DMS79 treated with DMSO at 0.1 percent for 48 hours (cell line): Measurements from ENCODE around the gene SMIM28.
"Not testable (repeated sequence)": the region's sequence is repeated elsewhere in the genome, so short reads cannot be mapped to it uniquely, and the experiment has no call there.

Source experiments
- DNase-seq: peaks from one replicate; lab custom pipeline; 2025; lab: John Stamatoyannopoulos, UW

The SMIM28 gene

GRCh38 chr6:138377844-138378243 lies at the start of gene SMIM28:
SMIM28 (plus strand) TSS chr6:138377905; CDS start chr6:138378073, 168 bp downstream.
- DNase-seq: peak; percentile 88

- no peak for DNase-seq
Measured at GRCh38 chr6:138328210-138328609, 49.5 kb upstream of the SMIM28 start.

GRCh38 chr6:138330763-138331162 lies 46.9 kb upstream of the SMIM28 start:
- no peak for DNase-seq

GRCh38 chr6:138331444-138331843 lies 46.3 kb upstream of the SMIM28 start:
- no peak for DNase-seq

- no peak for DNase-seq
Measured at GRCh38 chr6:138331984-138332383, 45.7 kb upstream of the SMIM28 start.

GRCh38 chr6:138334000-138334399 lies 43.7 kb upstream of the SMIM28 start:
- no peak for DNase-seq

- no peak for DNase-seq
Measured at GRCh38 chr6:138334963-138335362, 42.7 kb upstream of the SMIM28 start.

GRCh38 chr6:138336221-138336620 lies 41.5 kb upstream of the SMIM28 start:
- DNase-seq: no peak

GRCh38 chr6:138337076-138337475 lies 40.6 kb upstream of the SMIM28 start:
- no peak for DNase-seq

GRCh38 chr6:138339024-138339423 lies 38.7 kb upstream of the SMIM28 start:
- no peak for DNase-seq

- no peak for DNase-seq
Measured at GRCh38 chr6:138341176-138341575, 36.5 kb upstream of the SMIM28 start.

- DNase-seq: no peak
Measured at GRCh38 chr6:138343112-138343511, 34.6 kb upstream of the SMIM28 start.

GRCh38 chr6:138345565-138346285 lies 32.0 kb upstream of the SMIM28 start:
- no peak for DNase-seq

GRCh38 chr6:138346302-138347195 lies 31.2 kb upstream of the SMIM28 start:
- no peak for DNase-seq

- no peak for DNase-seq
Measured at GRCh38 chr6:138347864-138348263, 29.8 kb upstream of the SMIM28 start.

- no peak for DNase-seq
Measured at GRCh38 chr6:138349891-138350290, 27.8 kb upstream of the SMIM28 start.

GRCh38 chr6:138357928-138358327 lies 19.8 kb upstream of the SMIM28 start:
- no peak for DNase-seq

GRCh38 chr6:138368684-138369083 lies 9.0 kb upstream of the SMIM28 start:
- not testable (repeated sequence) for DNase-seq

GRCh38 chr6:138370631-138371451 lies 6.9 kb upstream of the SMIM28 start:
- no peak for DNase-seq

GRCh38 chr6:138371452-138371711 lies 6.3 kb upstream of the SMIM28 start:
- DNase-seq: no peak

GRCh38 chr6:138371720-138372119 lies 6.0 kb upstream of the SMIM28 start:
- no peak for DNase-seq

- DNase-seq: no peak
Measured at GRCh38 chr6:138372711-138373463, 4.8 kb upstream of the SMIM28 start.
